ENCODE results near the gene GGT5.
"Not testable (repeated sequence)": the region's sequence is repeated elsewhere in the genome, so short reads cannot be mapped to it uniquely, and the experiment has no call there.

Gene GGT5

GRCh38 chr22:24274696-24275405 is 30.0 kb upstream of the GGT5 start:
- not testable (repeated sequence) for H3K27ac ChIP-seq (ENCODE audit: low read depth, low read length)
- H3K4me1 ChIP-seq (ENCODE audit: insufficient read depth, low read length), result peaks cover 19% of the 10 kb centered on the region

GRCh38 chr22:24273906-24274305 is 29.0 kb upstream of the GGT5 start:
- peaks cover 19% of the 10 kb centered on the region for H3K4me1 ChIP-seq (ENCODE audit: insufficient read depth, low read length)
- H3K9ac ChIP-seq (ENCODE audit: low read length); H3K27ac ChIP-seq (ENCODE audit: low read depth, low read length); H3K9me3 ChIP-seq (ENCODE audit: low read length); H3K27me3 ChIP-seq (ENCODE audit: control insufficient read depth in 1 of 2, insufficient read depth in 2 of 2, low read length in 2 of 2); H3K36me3 ChIP-seq (ENCODE audit: insufficient read depth, low read length); H3K4me3 ChIP-seq (ENCODE audit: low read depth in 1 of 2, low read length in 2 of 2): not testable (repeated sequence)

More at GRCh38 chr22:24274696-24275405, 30.0 kb upstream of the GGT5 start:
- H3K9ac ChIP-seq (ENCODE audit: low read length); H3K9me3 ChIP-seq (ENCODE audit: low read length); H3K36me3 ChIP-seq (ENCODE audit: insufficient read depth, low read length); H3K4me3 ChIP-seq (ENCODE audit: low read depth in 1 of 2, low read length in 2 of 2); H3K27me3 ChIP-seq (ENCODE audit: control insufficient read depth in 1 of 2, insufficient read depth in 2 of 2, low read length in 2 of 2): not testable (repeated sequence)

GRCh38 chr22:24273031-24273430 is 28.1 kb upstream of the GGT5 start:
- H3K9me3 ChIP-seq (ENCODE audit: low read length); H3K9ac ChIP-seq (ENCODE audit: low read length); H3K27ac ChIP-seq (ENCODE audit: low read depth, low read length); H3K27me3 ChIP-seq (ENCODE audit: control insufficient read depth in 1 of 2, insufficient read depth in 2 of 2, low read length in 2 of 2); H3K4me3 ChIP-seq (ENCODE audit: low read depth in 1 of 2, low read length in 2 of 2); H3K36me3 ChIP-seq (ENCODE audit: insufficient read depth, low read length): not testable (repeated sequence)
- H3K4me1 ChIP-seq (ENCODE audit: insufficient read depth, low read length), result peaks cover 19% of the 10 kb centered on the region

- peaks cover 19% of the 10 kb centered on the region for H3K4me1 ChIP-seq (ENCODE audit: insufficient read depth, low read length)
- no peaks in the 10 kb centered on the region for H3K36me3 ChIP-seq (ENCODE audit: insufficient read depth, low read length)
- no peaks in the 10 kb centered on the region for H3K27me3 ChIP-seq (ENCODE audit: control insufficient read depth in 1 of 2, insufficient read depth in 2 of 2, low read length in 2 of 2)
- peak overlapping the region; percentile 88 for H3K27ac ChIP-seq (ENCODE audit: low read depth, low read length)
- H3K4me3 ChIP-seq (ENCODE audit: low read depth in 1 of 2, low read length in 2 of 2), result peak overlapping the region; percentile 85 to 86
- no peaks in the 10 kb centered on the region for H3K9me3 ChIP-seq (ENCODE audit: low read length)
- H3K9ac ChIP-seq (ENCODE audit: low read length), result peak overlapping the region; percentile 90
These were observed 26.5 kb upstream of the GGT5 start for GRCh38 chr22:24271386-24271854.

GRCh38 chr22:24270556-24271385 is 25.9 kb upstream of the GGT5 start, which contains the start of gene SPECC1L:
SPECC1L (plus strand) TSS chr22:24270831; CDS start chr22:24302232, 31,401 bp downstream.
- no peaks in the 10 kb centered on the region for H3K36me3 ChIP-seq (ENCODE audit: insufficient read depth, low read length)
- no peaks in the 10 kb centered on the region for H3K9me3 ChIP-seq (ENCODE audit: low read length)
- peak within 1 kb of the TSS; percentile 85 to 86 for H3K4me3 ChIP-seq (ENCODE audit: low read depth in 1 of 2, low read length in 2 of 2)
- H3K9ac ChIP-seq (ENCODE audit: low read length), result peak within 1 kb of the TSS; percentile 90
- H3K27ac ChIP-seq (ENCODE audit: low read depth, low read length), result peak within 1 kb of the TSS; percentile 89
- peaks cover 19% of the 10 kb centered on the region for H3K4me1 ChIP-seq (ENCODE audit: insufficient read depth, low read length)
- H3K27me3 ChIP-seq (ENCODE audit: control insufficient read depth in 1 of 2, insufficient read depth in 2 of 2, low read length in 2 of 2), result no peaks in the 10 kb centered on the region

- H3K9ac ChIP-seq (ENCODE audit: low read length); H3K27ac ChIP-seq (ENCODE audit: low read depth, low read length); H3K4me3 ChIP-seq (ENCODE audit: low read depth in 1 of 2, low read length in 2 of 2): not testable (repeated sequence)
These were observed 21.6 kb upstream of the GGT5 start for GRCh38 chr22:24266495-24266894.

GRCh38 chr22:24265734-24266133 is 20.9 kb upstream of the GGT5 start:
- Histone ChIP-seq H3K9me3 (ENCODE audit: low read length) (no peaks in the 10 kb centered on the region), H3K27me3 (ENCODE audit: control insufficient read depth in 1 of 2, insufficient read depth in 2 of 2, low read length in 2 of 2) (no peaks in the 10 kb centered on the region), H3K9ac (ENCODE audit: low read length) (no peak overlapping the region), H3K4me3 (ENCODE audit: low read depth in 1 of 2, low read length in 2 of 2) (no peak overlapping the region), H3K4me1 (ENCODE audit: insufficient read depth, low read length) (no peaks in the 10 kb centered on the region), H3K27ac (ENCODE audit: low read depth, low read length) (no peak overlapping the region), H3K36me3 (ENCODE audit: insufficient read depth, low read length) (no peaks in the 10 kb centered on the region)

More at GRCh38 chr22:24266495-24266894, 21.6 kb upstream of the GGT5 start:
- not testable (repeated sequence) for H3K36me3 ChIP-seq (ENCODE audit: insufficient read depth, low read length); H3K4me1 ChIP-seq (ENCODE audit: insufficient read depth, low read length); H3K27me3 ChIP-seq (ENCODE audit: control insufficient read depth in 1 of 2, insufficient read depth in 2 of 2, low read length in 2 of 2); H3K9me3 ChIP-seq (ENCODE audit: low read length)

- H3K9ac ChIP-seq (ENCODE audit: low read length); H3K36me3 ChIP-seq (ENCODE audit: insufficient read depth, low read length); H3K4me1 ChIP-seq (ENCODE audit: insufficient read depth, low read length); H3K27me3 ChIP-seq (ENCODE audit: control insufficient read depth in 1 of 2, insufficient read depth in 2 of 2, low read length in 2 of 2); H3K27ac ChIP-seq (ENCODE audit: low read depth, low read length); H3K4me3 ChIP-seq (ENCODE audit: low read depth in 1 of 2, low read length in 2 of 2); H3K9me3 ChIP-seq (ENCODE audit: low read length): not testable (repeated sequence)
These were observed 19.5 kb upstream of the GGT5 start for GRCh38 chr22:24264329-24264896.

- H3K27ac ChIP-seq (ENCODE audit: low read depth, low read length); H3K4me1 ChIP-seq (ENCODE audit: insufficient read depth, low read length); H3K9me3 ChIP-seq (ENCODE audit: low read length); H3K36me3 ChIP-seq (ENCODE audit: insufficient read depth, low read length); H3K4me3 ChIP-seq (ENCODE audit: low read depth in 1 of 2, low read length in 2 of 2); H3K9ac ChIP-seq (ENCODE audit: low read length); H3K27me3 ChIP-seq (ENCODE audit: control insufficient read depth in 1 of 2, insufficient read depth in 2 of 2, low read length in 2 of 2): not testable (repeated sequence)
These were observed 18.6 kb upstream of the GGT5 start for GRCh38 chr22:24263479-24263878.

GRCh38 chr22:24262185-24262749 is 17.4 kb upstream of the GGT5 start:
- H3K4me1 ChIP-seq (ENCODE audit: insufficient read depth, low read length); H3K9me3 ChIP-seq (ENCODE audit: low read length); H3K4me3 ChIP-seq (ENCODE audit: low read depth in 1 of 2, low read length in 2 of 2); H3K27ac ChIP-seq (ENCODE audit: low read depth, low read length); H3K27me3 ChIP-seq (ENCODE audit: control insufficient read depth in 1 of 2, insufficient read depth in 2 of 2, low read length in 2 of 2); H3K36me3 ChIP-seq (ENCODE audit: insufficient read depth, low read length); H3K9ac ChIP-seq (ENCODE audit: low read length): not testable (repeated sequence)

- H3K9ac ChIP-seq (ENCODE audit: low read length); H3K9me3 ChIP-seq (ENCODE audit: low read length); H3K36me3 ChIP-seq (ENCODE audit: insufficient read depth, low read length); H3K27ac ChIP-seq (ENCODE audit: low read depth, low read length); H3K4me1 ChIP-seq (ENCODE audit: insufficient read depth, low read length); H3K27me3 ChIP-seq (ENCODE audit: control insufficient read depth in 1 of 2, insufficient read depth in 2 of 2, low read length in 2 of 2); H3K4me3 ChIP-seq (ENCODE audit: low read depth in 1 of 2, low read length in 2 of 2): not testable (repeated sequence)
These were observed 14.6 kb upstream of the GGT5 start for GRCh38 chr22:24259459-24259858.

All from muscle layer of colon (tissue), 2 donors.